Activated CD4-positive, alpha-beta T cell treated with anti-CD3 and anti-CD28 coated beads for 4 hours (primary cell): Measurements from ENCODE around the gene ELF3.
"Not testable (repeated sequence)": the region's sequence is repeated elsewhere in the genome, so short reads cannot be mapped to it uniquely, and the experiment has no call there.

Experiments
- DNase-seq, 2 donors: peaks; one replicate each; pipeline ENCODE4 v3.0.0-alpha.2; 2020

Gene ELF3

GRCh38 chr1:202009326-202010179 is 834 bp upstream of the ELF3 start:
- peak; percentile 52 to 69 for DNase-seq

- no peak for DNase-seq
These were observed 1.6 kb downstream of the ELF3 start for GRCh38 chr1:202011994-202012393.

GRCh38 chr1:202012544-202013478 is 2.4 kb downstream of the ELF3 start:
- DNase-seq = no peak

- no peak for DNase-seq
These were observed 3.2 kb downstream of the ELF3 start for GRCh38 chr1:202013603-202014002.

GRCh38 chr1:202014060-202014459 is 3.7 kb downstream of the ELF3 start:
- no peak for DNase-seq

GRCh38 chr1:202014915-202015661 is 4.7 kb downstream of the ELF3 start:
- DNase-seq = no peak

- DNase-seq = no peak
These were observed 5.2 kb downstream of the ELF3 start for GRCh38 chr1:202015662-202015937.

- DNase-seq = no peak
These were observed 5.8 kb downstream of the ELF3 start for GRCh38 chr1:202016022-202016810.

- no peak for DNase-seq
These were observed 6.7 kb downstream of the ELF3 start for GRCh38 chr1:202016811-202017748.

GRCh38 chr1:202017749-202018467 is 7.5 kb downstream of the ELF3 start:
- DNase-seq = no peak

GRCh38 chr1:202018468-202019234 is 8.3 kb downstream of the ELF3 start:
- no peak for DNase-seq

GRCh38 chr1:202019235-202019558 is 8.8 kb downstream of the ELF3 start:
- not testable (repeated sequence) for DNase-seq

- no peak for DNase-seq
These were observed 12.6 kb downstream of the ELF3 start for GRCh38 chr1:202023001-202023433.

GRCh38 chr1:202029171-202029665 is 18.8 kb downstream of the ELF3 start:
- DNase-seq = no peak

GRCh38 chr1:202029727-202030126 is 19.3 kb downstream of the ELF3 start:
- DNase-seq = no peak

GRCh38 chr1:202031796-202032195 is 21.4 kb downstream of the ELF3 start:
- DNase-seq = no peak

GRCh38 chr1:202034149-202034682 is 23.8 kb downstream of the ELF3 start:
- DNase-seq = no peak

GRCh38 chr1:202034683-202035462 is 24.5 kb downstream of the ELF3 start:
- no peak for DNase-seq
